ENCODE measurements around the gene SPATA31C1. TPM values are rescaled to one million over a fixed set of nuclear protein-coding genes. Genes with fewer than 3 reads are reported as not detected.
"Not testable (repeated sequence)": the region's sequence is repeated elsewhere in the genome, so short reads cannot be mapped to it uniquely, and the experiment has no call there.

Gene SPATA31C1
- not detected in 2 replicates for total RNA-seq

- not testable (repeated sequence) for DNase-seq (ENCODE audit: low read depth in 2 of 2)
These were observed at the start of gene SPATA31C1 for GRCh38 chr9:87917662-87918061. TSS of gene SPATA31C1 (plus strand) at chr9:87917962.

GRCh38 chr9:87868175-87868574 is 49.6 kb upstream of the SPATA31C1 start:
- DNase-seq (ENCODE audit: low read depth in 2 of 2) = no peak

GRCh38 chr9:87868635-87869034 is 49.1 kb upstream of the SPATA31C1 start:
- no peak for DNase-seq (ENCODE audit: low read depth in 2 of 2)

GRCh38 chr9:87869082-87869481 is 48.7 kb upstream of the SPATA31C1 start:
- DNase-seq (ENCODE audit: low read depth in 2 of 2) = no peak

GRCh38 chr9:87871425-87872078 is 46.2 kb upstream of the SPATA31C1 start:
- no peak for DNase-seq (ENCODE audit: low read depth in 2 of 2)

GRCh38 chr9:87872079-87872624 is 45.6 kb upstream of the SPATA31C1 start:
- DNase-seq (ENCODE audit: low read depth in 2 of 2) = no peak

GRCh38 chr9:87873607-87874303 is 44.0 kb upstream of the SPATA31C1 start:
- no peak for DNase-seq (ENCODE audit: low read depth in 2 of 2)

GRCh38 chr9:87874304-87874623 is 43.5 kb upstream of the SPATA31C1 start:
- no peak for DNase-seq (ENCODE audit: low read depth in 2 of 2)

GRCh38 chr9:87875060-87875459 is 42.7 kb upstream of the SPATA31C1 start:
- no peak for DNase-seq (ENCODE audit: low read depth in 2 of 2)

GRCh38 chr9:87875831-87876545 is 41.8 kb upstream of the SPATA31C1 start:
- DNase-seq (ENCODE audit: low read depth in 2 of 2) = no peak

GRCh38 chr9:87876708-87877107 is 41.1 kb upstream of the SPATA31C1 start:
- no peak for DNase-seq (ENCODE audit: low read depth in 2 of 2)

- DNase-seq (ENCODE audit: low read depth in 2 of 2) = peak in 1 of 2 donors; percentile 68
These were observed 38.7 kb upstream of the SPATA31C1 start for GRCh38 chr9:87878989-87879511.

GRCh38 chr9:87880116-87880515 is 37.6 kb upstream of the SPATA31C1 start:
- peak in 1 of 2 donors; percentile 67 for DNase-seq (ENCODE audit: low read depth in 2 of 2)

- DNase-seq (ENCODE audit: low read depth in 2 of 2) = no peak
These were observed 37.1 kb upstream of the SPATA31C1 start for GRCh38 chr9:87880683-87881082.

- no peak for DNase-seq (ENCODE audit: low read depth in 2 of 2)
These were observed 35.1 kb upstream of the SPATA31C1 start, which contains the start of gene SPATA31E1 for GRCh38 chr9:87882627-87883026. TSS of gene SPATA31E1 (plus strand) at chr9:87882877. CDS start at chr9:87882892, 15 bp downstream.

GRCh38 chr9:87883274-87883673 is 34.5 kb upstream of the SPATA31C1 start:
- no peak for DNase-seq (ENCODE audit: low read depth in 2 of 2)

GRCh38 chr9:87883990-87884389 is 33.8 kb upstream of the SPATA31C1 start:
- DNase-seq (ENCODE audit: low read depth in 2 of 2) = no peak

GRCh38 chr9:87884578-87885459 is 32.9 kb upstream of the SPATA31C1 start:
- no peak for DNase-seq (ENCODE audit: low read depth in 2 of 2)

GRCh38 chr9:87885484-87886189 is 32.1 kb upstream of the SPATA31C1 start:
- DNase-seq (ENCODE audit: low read depth in 2 of 2) = no peak

- no peak for DNase-seq (ENCODE audit: low read depth in 2 of 2)
These were observed 31.4 kb upstream of the SPATA31C1 start for GRCh38 chr9:87886210-87886932.
